ENCODE results near the gene FHIP1B.

The FHIP1B gene

GRCh38 chr11:6205366-6205765, 29.1 kb downstream of the FHIP1B start, which contains the start of gene C11orf42:
TSS of gene C11orf42 (plus strand) at chr11:6205557. CDS start at chr11:6205616, 59 bp downstream.
- no peak for DNase-seq
- ChIA-PET CTCF (no interaction called here), POLR2A (no interaction called here)
- Histone ChIP-seq H3K27ac (ENCODE audit: insufficient read depth in 1 of 2, low read depth in 1 of 2, low read length in 2 of 2, poor library complexity in 1 of 2, severe bottlenecking in 2 of 2) (no peak within 1 kb of the TSS), H3K4me1 (ENCODE audit: control extremely low read depth in 1 of 4, control insufficient read depth in 4 of 4, insufficient read depth in 4 of 4, low read length in 3 of 4) (peaks cover 0 to 9% (median 4%) of the 10 kb centered on the region in 4 experiments), H3K4me3 (ENCODE audit: control insufficient read depth in 1 of 7, extremely low read depth in 1 of 7, insufficient read depth in 4 of 7, low read depth in 2 of 7, low read length in 6 of 7) (no peak within 1 kb of the TSS), H3K27me3 (replicated peaks in 2 of 5; ENCODE audit: control insufficient read depth in 4 of 5, insufficient read depth in 5 of 5, low read length in 4 of 5) (no peaks in the 10 kb centered on the region), H3K9me3 (ENCODE audit: control extremely low read depth in 1 of 5, control insufficient read depth in 4 of 5, insufficient read depth in 2 of 5, low read depth in 1 of 5, low read length in 4 of 5) (no peaks in the 10 kb centered on the region), H3K36me3 (ENCODE audit: control insufficient read depth in 4 of 4, insufficient read depth in 4 of 4, low read length in 3 of 4) (peaks cover 0 to 21% (median 12%) of the 10 kb centered on the region in 4 experiments)
- no CpG with 5 or more reads among the region's 1 CpG for WGBS (ENCODE audit: insufficient coverage)

DNA sequence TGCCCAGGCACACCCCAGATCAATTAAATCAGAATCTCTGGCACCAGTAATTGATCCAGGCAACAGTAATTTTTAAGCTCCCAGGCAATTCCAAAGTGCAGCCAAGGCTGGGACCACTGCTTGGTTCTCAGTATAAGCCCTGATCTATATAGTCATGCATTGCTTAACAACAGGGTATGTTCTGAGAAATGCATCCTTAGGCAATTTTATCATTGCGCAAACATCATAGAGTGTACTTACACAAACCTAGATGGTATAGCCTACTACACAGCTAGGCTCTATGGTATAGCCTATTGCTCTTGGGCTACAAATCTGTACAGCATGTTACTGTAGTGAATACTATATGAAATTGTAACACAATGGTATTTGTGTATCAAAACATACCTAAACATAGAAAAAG, 29.7 kb downstream of the FHIP1B start:
- no CpG with 5 or more reads among the region's 1 CpG for WGBS (ENCODE audit: insufficient coverage)
- no peaks in the 10 kb centered on the region for H3K27me3 ChIP-seq (replicated peaks in 2 of 5; ENCODE audit: control insufficient read depth in 4 of 5, insufficient read depth in 5 of 5, low read length in 4 of 5)
- no peak overlapping the region for H3K27ac ChIP-seq (ENCODE audit: insufficient read depth in 1 of 2, low read depth in 1 of 2, low read length in 2 of 2, poor library complexity in 1 of 2, severe bottlenecking in 2 of 2)
- H3K9me3 ChIP-seq (ENCODE audit: control extremely low read depth in 1 of 5, control insufficient read depth in 4 of 5, insufficient read depth in 2 of 5, low read depth in 1 of 5, low read length in 4 of 5), result no peaks in the 10 kb centered on the region
- DNase-seq, result peak in 1 of 3 donors; percentile 8
- peaks cover 0 to 9% (median 4%) of the 10 kb centered on the region in 4 experiments for H3K4me1 ChIP-seq (ENCODE audit: control extremely low read depth in 1 of 4, control insufficient read depth in 4 of 4, insufficient read depth in 4 of 4, low read length in 3 of 4)
- ChIA-PET CTCF (no interaction called here), POLR2A (no interaction called here)
- no peak overlapping the region for H3K4me3 ChIP-seq (ENCODE audit: control insufficient read depth in 1 of 7, extremely low read depth in 1 of 7, insufficient read depth in 4 of 7, low read depth in 2 of 7, low read length in 6 of 7)
- peaks cover 0 to 14% (median 8%) of the 10 kb centered on the region in 4 experiments for H3K36me3 ChIP-seq (ENCODE audit: control insufficient read depth in 4 of 4, insufficient read depth in 4 of 4, low read length in 3 of 4)

DNA sequence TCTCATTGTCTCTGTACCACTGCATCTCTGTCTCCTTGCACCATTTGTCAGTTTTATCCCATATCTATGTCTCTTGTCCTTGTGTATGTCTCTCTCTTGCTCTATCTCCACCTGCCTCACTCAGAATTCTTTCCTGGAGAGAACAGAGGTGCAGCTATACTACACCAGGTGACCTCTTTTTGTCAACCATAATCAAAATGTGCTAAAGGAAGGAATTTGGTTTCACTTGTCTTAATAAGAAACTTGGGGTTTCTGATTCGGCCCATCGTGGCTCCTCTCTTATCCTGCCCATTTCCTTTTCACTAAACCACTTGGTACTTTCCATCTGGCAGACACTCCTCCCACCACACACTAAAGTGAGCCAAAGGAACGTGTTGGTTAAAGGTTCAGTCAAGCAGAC, 31.1 kb downstream of the FHIP1B start:
- peaks cover 0 to 9% (median 4%) of the 10 kb centered on the region in 4 experiments for H3K4me1 ChIP-seq (ENCODE audit: control extremely low read depth in 1 of 4, control insufficient read depth in 4 of 4, insufficient read depth in 4 of 4, low read length in 3 of 4)
- ChIA-PET CTCF (interaction anchor here (0.9 kb wide), 1 partner anchor 12 kb away, joined by 6 read pairs; no protein-coding TSS in a partner anchor), POLR2A (no interaction called here)
- H3K36me3 ChIP-seq (ENCODE audit: control insufficient read depth in 4 of 4, insufficient read depth in 4 of 4, low read length in 3 of 4), result peaks cover 0 to 12% (median 8%) of the 10 kb centered on the region in 4 experiments
- no peaks in the 10 kb centered on the region for H3K27me3 ChIP-seq (replicated peaks in 2 of 5; ENCODE audit: control insufficient read depth in 4 of 5, insufficient read depth in 5 of 5, low read length in 4 of 5)
- no peak overlapping the region for H3K27ac ChIP-seq (ENCODE audit: insufficient read depth in 1 of 2, low read depth in 1 of 2, low read length in 2 of 2, poor library complexity in 1 of 2, severe bottlenecking in 2 of 2)
- WGBS (ENCODE audit: insufficient coverage), result 8% methylated on average over 2 of the region's 3 CpGs
- no peaks in the 10 kb centered on the region for H3K9me3 ChIP-seq (ENCODE audit: control extremely low read depth in 1 of 5, control insufficient read depth in 4 of 5, insufficient read depth in 2 of 5, low read depth in 1 of 5, low read length in 4 of 5)
- no peak overlapping the region for H3K4me3 ChIP-seq (ENCODE audit: control insufficient read depth in 1 of 7, extremely low read depth in 1 of 7, insufficient read depth in 4 of 7, low read depth in 2 of 7, low read length in 6 of 7)
- DNase-seq, result peak in 2 of 3 donors; percentile 19 to 36

GRCh38 chr11:6202041-6202440, 32.4 kb downstream of the FHIP1B start:
- H3K9me3 ChIP-seq (ENCODE audit: control extremely low read depth in 1 of 5, control insufficient read depth in 4 of 5, insufficient read depth in 2 of 5, low read depth in 1 of 5, low read length in 4 of 5), result no peaks in the 10 kb centered on the region
- peaks cover 0 to 11% (median 7%) of the 10 kb centered on the region in 4 experiments for H3K36me3 ChIP-seq (ENCODE audit: control insufficient read depth in 4 of 4, insufficient read depth in 4 of 4, low read length in 3 of 4)
- H3K4me1 ChIP-seq (ENCODE audit: control extremely low read depth in 1 of 4, control insufficient read depth in 4 of 4, insufficient read depth in 4 of 4, low read length in 3 of 4), result peaks cover 0 to 9% (median 4%) of the 10 kb centered on the region in 4 experiments
- ChIA-PET POLR2A (no interaction called here), CTCF (no interaction called here)
- H3K4me3 ChIP-seq (ENCODE audit: control insufficient read depth in 1 of 7, extremely low read depth in 1 of 7, insufficient read depth in 4 of 7, low read depth in 2 of 7, low read length in 6 of 7), result no peak overlapping the region
- H3K27me3 ChIP-seq (replicated peaks in 2 of 5; ENCODE audit: control insufficient read depth in 4 of 5, insufficient read depth in 5 of 5, low read length in 4 of 5), result no peaks in the 10 kb centered on the region
- WGBS (ENCODE audit: insufficient coverage), result 89% methylated on average over 1 of the region's 1 CpG
- H3K27ac ChIP-seq (ENCODE audit: insufficient read depth in 1 of 2, low read depth in 1 of 2, low read length in 2 of 2, poor library complexity in 1 of 2, severe bottlenecking in 2 of 2), result no peak overlapping the region
- DNase-seq, result no peak

DNA sequence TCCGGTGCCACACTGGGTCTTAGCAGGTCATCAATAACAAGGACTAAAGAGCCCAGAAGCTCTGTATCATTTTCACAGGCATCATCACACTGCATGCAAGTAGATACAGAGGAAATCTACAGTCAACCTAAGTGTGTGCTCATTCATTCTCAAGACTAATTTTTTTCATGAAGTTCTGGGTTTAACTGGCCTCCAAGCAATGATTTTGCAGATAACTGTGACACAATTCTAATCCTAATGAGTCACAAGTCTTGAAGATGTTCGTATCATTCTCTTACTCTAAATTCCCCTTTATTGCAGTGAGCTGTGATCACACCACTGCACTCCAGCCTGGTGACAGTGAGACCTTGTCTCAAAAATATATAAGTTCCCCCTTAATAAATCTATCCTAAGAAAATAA, 33.0 kb downstream of the FHIP1B start:
- Histone ChIP-seq H3K36me3 (ENCODE audit: control insufficient read depth in 4 of 4, insufficient read depth in 4 of 4, low read length in 3 of 4) (peaks cover 0 to 11% (median 7%) of the 10 kb centered on the region in 4 experiments), H3K9me3 (ENCODE audit: control extremely low read depth in 1 of 5, control insufficient read depth in 4 of 5, insufficient read depth in 2 of 5, low read depth in 1 of 5, low read length in 4 of 5) (no peaks in the 10 kb centered on the region), H3K4me1 (ENCODE audit: control extremely low read depth in 1 of 4, control insufficient read depth in 4 of 4, insufficient read depth in 4 of 4, low read length in 3 of 4) (peaks cover 0 to 9% (median 5%) of the 10 kb centered on the region in 4 experiments), H3K27me3 (replicated peaks in 2 of 5; ENCODE audit: control insufficient read depth in 4 of 5, insufficient read depth in 5 of 5, low read length in 4 of 5) (peaks cover 0 to 2% (median 0%) of the 10 kb centered on the region in 5 experiments), H3K27ac (ENCODE audit: insufficient read depth in 1 of 2, low read depth in 1 of 2, low read length in 2 of 2, poor library complexity in 1 of 2, severe bottlenecking in 2 of 2) (no peak overlapping the region), H3K4me3 (ENCODE audit: control insufficient read depth in 1 of 7, extremely low read depth in 1 of 7, insufficient read depth in 4 of 7, low read depth in 2 of 7, low read length in 6 of 7) (no peak overlapping the region)
- WGBS (ENCODE audit: insufficient coverage), result 82% methylated on average over 1 of the region's 2 CpGs
- ChIA-PET POLR2A (no interaction called here), CTCF (interaction anchor here (0.9 to 1.3 kb wide), 2 partner anchors 10 to 49 kb away, joined by 3 read pairs; no protein-coding TSS in a partner anchor)
- DNase-seq, result peak in 2 of 3 donors; percentile 42 to 45

- Histone ChIP-seq H3K9me3 (ENCODE audit: control extremely low read depth in 1 of 5, control insufficient read depth in 4 of 5, insufficient read depth in 2 of 5, low read depth in 1 of 5, low read length in 4 of 5) (no peaks in the 10 kb centered on the region), H3K4me3 (ENCODE audit: control insufficient read depth in 1 of 7, extremely low read depth in 1 of 7, insufficient read depth in 4 of 7, low read depth in 2 of 7, low read length in 6 of 7) (no peak overlapping the region), H3K4me1 (ENCODE audit: control extremely low read depth in 1 of 4, control insufficient read depth in 4 of 4, insufficient read depth in 4 of 4, low read length in 3 of 4) (peaks cover 0 to 11% (median 6%) of the 10 kb centered on the region in 4 experiments), H3K27ac (ENCODE audit: insufficient read depth in 1 of 2, low read depth in 1 of 2, low read length in 2 of 2, poor library complexity in 1 of 2, severe bottlenecking in 2 of 2) (no peak overlapping the region), H3K27me3 (replicated peaks in 2 of 5; ENCODE audit: control insufficient read depth in 4 of 5, insufficient read depth in 5 of 5, low read length in 4 of 5) (peaks cover 0 to 2% (median 0%) of the 10 kb centered on the region in 5 experiments), H3K36me3 (ENCODE audit: control insufficient read depth in 4 of 4, insufficient read depth in 4 of 4, low read length in 3 of 4) (peaks cover 0 to 11% (median 7%) of the 10 kb centered on the region in 4 experiments)
- DNase-seq, result peak; percentile 14 to 70 (median 65)
- WGBS (ENCODE audit: insufficient coverage), result 100% methylated on average over 2 of the region's 4 CpGs
- ChIA-PET POLR2A (no interaction called here), CTCF (interaction anchor here (0.9 to 1.3 kb wide), 2 partner anchors 9 to 50 kb away, joined by 3 read pairs; no protein-coding TSS in a partner anchor)
Observed at GRCh38 chr11:6200975-6201374, 33.5 kb downstream of the FHIP1B start.

DNA sequence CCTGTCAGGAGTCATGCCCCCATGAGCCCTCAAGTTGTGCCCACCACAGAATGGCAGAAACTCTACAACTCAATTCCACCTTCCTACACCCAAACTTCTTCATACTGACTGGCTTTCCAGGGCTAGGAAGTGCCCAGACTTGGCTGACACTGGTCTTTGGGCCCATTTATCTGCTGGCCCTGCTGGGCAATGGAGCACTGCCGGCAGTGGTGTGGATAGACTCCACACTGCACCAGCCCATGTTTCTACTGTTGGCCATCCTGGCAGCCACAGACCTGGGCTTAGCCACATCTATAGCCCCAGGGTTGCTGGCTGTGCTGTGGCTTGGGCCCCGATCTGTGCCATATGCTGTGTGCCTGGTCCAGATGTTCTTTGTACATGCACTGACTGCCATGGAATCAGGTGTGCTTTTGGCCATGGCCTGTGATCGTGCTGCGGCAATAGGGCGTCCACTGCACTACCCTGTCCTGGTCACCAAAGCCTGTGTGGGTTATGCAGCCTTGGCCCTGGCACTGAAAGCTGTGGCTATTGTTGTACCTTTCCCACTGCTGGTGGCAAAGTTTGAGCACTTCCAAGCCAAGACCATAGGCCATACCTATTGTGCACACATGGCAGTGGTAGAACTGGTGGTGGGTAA, 35.1 kb downstream of the FHIP1B start, which contains the start of gene OR52W1:
OR52W1 (plus strand) TSS at position 51 of the 637 bp plus-strand sequence; CDS start at position 51, 0 bp downstream.
- DNase-seq, result no peak
- CTCF ChIA-PET, result interaction anchor here (1.1 kb wide), 1 partner anchor 29 kb away, joined by 3 read pairs; no protein-coding TSS in a partner anchor
- H3K27me3 ChIP-seq (replicated peaks in 2 of 5; ENCODE audit: control insufficient read depth in 4 of 5, insufficient read depth in 5 of 5, low read length in 4 of 5), result peaks cover 0 to 2% (median 0%) of the 10 kb centered on the region in 5 experiments
- peaks cover 0 to 11% (median 6%) of the 10 kb centered on the region in 4 experiments for H3K4me1 ChIP-seq (ENCODE audit: control extremely low read depth in 1 of 4, control insufficient read depth in 4 of 4, insufficient read depth in 4 of 4, low read length in 3 of 4)
- H3K27ac ChIP-seq (ENCODE audit: insufficient read depth in 1 of 2, low read depth in 1 of 2, low read length in 2 of 2, poor library complexity in 1 of 2, severe bottlenecking in 2 of 2), result no peak within 1 kb of the TSS
- POLR2A ChIA-PET, result no interaction called here
- H3K9me3 ChIP-seq (ENCODE audit: control extremely low read depth in 1 of 5, control insufficient read depth in 4 of 5, insufficient read depth in 2 of 5, low read depth in 1 of 5, low read length in 4 of 5), result no peaks in the 10 kb centered on the region
- H3K36me3 ChIP-seq (ENCODE audit: control insufficient read depth in 4 of 4, insufficient read depth in 4 of 4, low read length in 3 of 4), result peaks cover 0 to 2% (median 0%) of the 10 kb centered on the region in 4 experiments
- no peak within 1 kb of the TSS for H3K4me3 ChIP-seq (ENCODE audit: control insufficient read depth in 1 of 7, extremely low read depth in 1 of 7, insufficient read depth in 4 of 7, low read depth in 2 of 7, low read length in 6 of 7)
- whole genome bisulfite sequencing (ENCODE audit: insufficient coverage), result 97% methylated on average over 5 of the region's 5 CpGs
